CD4-positive, alpha-beta memory T cell (primary cell): Measurements from ENCODE around the gene ABCG8. TPM values are rescaled to one million over a fixed set of nuclear protein-coding genes. Genes with fewer than 3 reads are reported as not detected.

Experiments
- CTCF ChIA-PET: fragments of 350-600 bp; sonication (Branson Sonifier 250); formaldehyde crosslinking; loops from one replicate; lab custom pipeline; 2021; ENCODE audit warnings: inconsistent platforms; ENCODE audit not compliant: partially characterized antibody; lab: Charles Lee
- POLR2A ChIA-PET: fragments of 350-600 bp; sonication (Branson Sonifier 250); formaldehyde crosslinking; loops from one replicate; lab custom pipeline; 2021; ENCODE audit not compliant: partially characterized antibody; lab: Charles Lee
- DNase-seq, 5 donors: peaks; one replicate each; pipeline versions ENCODE4 v3.0.0 to v3.0.0-alpha.2; 2020 to 2022; ENCODE audit warnings: mixed read lengths in 1 of 5
- H3K27ac ChIP-seq: one replicate; pipeline ENCODE4 v1.7.0; 2013; ENCODE audit warnings: low read depth, low read length
- H3K27me3 ChIP-seq: 2 replicates; pipeline ENCODE4 v1.7.0; 2013; ENCODE audit warnings: mild to moderate bottlenecking, low read length, moderate library complexity; ENCODE audit not compliant: insufficient read depth
- H3K36me3 ChIP-seq: 2 replicates; pipeline ENCODE4 v1.7.0; 2013; ENCODE audit warnings: mild to moderate bottlenecking, low read length, moderate library complexity; ENCODE audit not compliant: insufficient read depth
- H3K4me1 ChIP-seq: 2 replicates; pipeline ENCODE4 v1.7.0; 2013; ENCODE audit warnings: mild to moderate bottlenecking, low read length, moderate library complexity; ENCODE audit not compliant: insufficient read depth
- H3K4me3 ChIP-seq, 2 donors: one replicate each; pipeline ENCODE4 v1.7.0; 2013; ENCODE audit warnings: low read length in 2 of 2, mild to moderate bottlenecking in 1 of 2
- H3K9me3 ChIP-seq, 2 donors: one replicate each; pipeline ENCODE4 v1.7.0; 2013; ENCODE audit warnings: low read length in 2 of 2, control low read depth in 1 of 2; ENCODE audit not compliant: control insufficient read depth in 1 of 2
- H3K27ac Mint-ChIP-seq, 7 donors: one replicate each; pipeline ENCODE4 v1.8.0; 2020 to 2021; ENCODE audit warnings: mixed read lengths in 7 of 7, mild to moderate bottlenecking in 6 of 7, inconsistent platforms in 3 of 7, moderate library complexity in 3 of 7
- H3K27me3 Mint-ChIP-seq, 2 donors: one replicate each; pipeline ENCODE4 v1.8.0; 2020 to 2021; ENCODE audit warnings: mixed read lengths in 2 of 2
- H3K36me3 Mint-ChIP-seq, 2 donors: one replicate each; pipeline ENCODE4 v1.8.0; 2020 to 2021; ENCODE audit warnings: mixed read lengths in 2 of 2, inconsistent platforms in 1 of 2, mild to moderate bottlenecking in 1 of 2
- H3K4me1 Mint-ChIP-seq, 4 donors: one replicate each; pipeline ENCODE4 v1.8.0; 2020 to 2021; ENCODE audit warnings: mixed read lengths in 4 of 4, mild to moderate bottlenecking in 1 of 4
- H3K4me3 Mint-ChIP-seq, 8 donors: one replicate each; pipeline ENCODE4 v1.8.0; 2020 to 2021; ENCODE audit warnings: mixed read lengths in 8 of 8, mild to moderate bottlenecking in 7 of 8, moderate library complexity in 6 of 8, inconsistent platforms in 3 of 8
- H3K9me3 Mint-ChIP-seq, 8 donors: one replicate each; pipeline ENCODE4 v1.8.0; 2020 to 2021; ENCODE audit warnings: mixed read lengths in 8 of 8, mild to moderate bottlenecking in 5 of 8, inconsistent platforms in 3 of 8, moderate library complexity in 1 of 8
- intact Hi-C: fragments of 100-400 bp; cut with micrococcal nuclease; formaldehyde crosslinking; loops from one replicate; pipeline ENCODE4 v1.15.1; 2023
- polyA plus RNA-seq, 2 donors: library from polyadenylated mRNA; unstranded; fragments of 300-500 nt; fragmentation: Illumina TruSeq; gene quantifications; one replicate each; pipeline ENCODE4 v1.2.3, GENCODE V29; 2021
- total RNA-seq, 2 experiments: library from RNA; stranded (reverse); gene quantifications; one replicate each; pipeline ENCODE4 v1.2.3, GENCODE V29; 2021

The ABCG8 gene
- total and polyA plus RNA-seq, 4 experiments from 2014 or later, result 0.10 TPM; not detected in 3

GRCh38 chr2:43874776-43875451, 36.1 kb downstream of the ABCG8 start:
- H3K4me1 Mint-ChIP-seq, result peaks cover 3 to 6% (median 4%) of the 10 kb centered on the region in 4 donors

GRCh38 chr2:43877782-43878464, 39.2 kb downstream of the ABCG8 start:
- intact Hi-C loops, result no loop called here
- DNase-seq, result peak in 4 of 5 donors; percentile 24 to 47 (median 42)
- POLR2A ChIA-PET, result no interaction called here
- Histone ChIP-seq H3K9me3 (no peaks in the 10 kb centered on the region), H3K36me3 (no peaks in the 10 kb centered on the region), H3K4me1 (no peaks in the 10 kb centered on the region), H3K4me3 (no peak overlapping the region), H3K27me3 (no peaks in the 10 kb centered on the region), H3K27ac (no peak overlapping the region)
- H3K27ac Mint-ChIP-seq, result peak overlapping the region in 1 of 7 donors; percentile 74
- CTCF ChIA-PET, result interaction anchor here (0.7 to 1.5 kb wide), 5 partner anchors 13 to 1079 kb away, joined by 3 to 8 read pairs (median 3); partner anchors contain the start of gene DYNC2LI1
- peaks cover 4 to 29% of the 10 kb centered on the region in 2 donors for H3K27me3 Mint-ChIP-seq
- no peaks in the 10 kb centered on the region for H3K36me3 Mint-ChIP-seq
- H3K9me3 Mint-ChIP-seq, result peaks cover 0 to 2% (median 0%) of the 10 kb centered on the region in 8 donors
- peaks cover 3 to 6% (median 4%) of the 10 kb centered on the region in 4 donors for H3K4me1 Mint-ChIP-seq
- H3K4me3 Mint-ChIP-seq, result peak overlapping the region in 4 of 8 donors; percentile 15 to 60 (median 40)

More at GRCh38 chr2:43874776-43875451, 36.1 kb downstream of the ABCG8 start:
- CTCF ChIA-PET, result no interaction called here
- DNase-seq, result no peak
- Histone ChIP-seq H3K27ac (no peak overlapping the region), H3K4me1 (no peaks in the 10 kb centered on the region), H3K36me3 (no peaks in the 10 kb centered on the region), H3K9me3 (no peaks in the 10 kb centered on the region), H3K27me3 (no peaks in the 10 kb centered on the region), H3K4me3 (no peak overlapping the region)
- intact Hi-C loops, result no loop called here
- H3K27ac Mint-ChIP-seq, result no peak overlapping the region
- POLR2A ChIA-PET, result no interaction called here
- H3K27me3 Mint-ChIP-seq, result peaks cover 6 to 34% of the 10 kb centered on the region in 2 donors
- no peak overlapping the region for H3K4me3 Mint-ChIP-seq
- H3K36me3 Mint-ChIP-seq, result no peaks in the 10 kb centered on the region
- no peaks in the 10 kb centered on the region for H3K9me3 Mint-ChIP-seq

- no peaks in the 10 kb centered on the region for H3K9me3 ChIP-seq
- H3K9me3 Mint-ChIP-seq, result peaks cover 0 to 2% (median 0%) of the 10 kb centered on the region in 8 donors
- ChIA-PET POLR2A (no interaction called here), CTCF (interaction anchor here (0.7 kb wide), 1 partner anchor 205 kb away, joined by 3 read pairs; no protein-coding TSS in a partner anchor)
- H3K27ac Mint-ChIP-seq, result no peak overlapping the region
- H3K36me3 Mint-ChIP-seq, result no peaks in the 10 kb centered on the region
- no peak overlapping the region for H3K27ac ChIP-seq
- H3K27me3 ChIP-seq, result no peaks in the 10 kb centered on the region
- H3K4me1 ChIP-seq, result no peaks in the 10 kb centered on the region
- H3K27me3 Mint-ChIP-seq, result peaks cover 2 to 23% of the 10 kb centered on the region in 2 donors
- no peak overlapping the region for H3K4me3 Mint-ChIP-seq
- H3K4me3 ChIP-seq, result no peak overlapping the region
- no peak for DNase-seq
- no peaks in the 10 kb centered on the region for H3K36me3 ChIP-seq
- H3K4me1 Mint-ChIP-seq, result peaks cover 3 to 6% (median 4%) of the 10 kb centered on the region in 4 donors
- intact Hi-C loops, result no loop called here
These were observed 40.5 kb downstream of the ABCG8 start for GRCh38 chr2:43879261-43879660.

GRCh38 chr2:43880471-43880870, 41.7 kb downstream of the ABCG8 start:
- peaks cover 3 to 6% (median 4%) of the 10 kb centered on the region in 4 donors for H3K4me1 Mint-ChIP-seq

GRCh38 chr2:43880952-43881351, 42.2 kb downstream of the ABCG8 start:
- Mint-ChIP-seq H3K27ac (no peak overlapping the region), H3K4me3 (no peak overlapping the region), H3K4me1 (peaks cover 3 to 6% (median 4%) of the 10 kb centered on the region in 4 donors), H3K9me3 (peaks cover 0 to 2% (median 0%) of the 10 kb centered on the region in 8 donors), H3K27me3 (peaks cover 2 to 12% of the 10 kb centered on the region in 2 donors), H3K36me3 (peaks cover 0 to 3% of the 10 kb centered on the region in 2 donors)
- no peak for DNase-seq
- Histone ChIP-seq H3K36me3 (no peaks in the 10 kb centered on the region), H3K27me3 (no peaks in the 10 kb centered on the region), H3K9me3 (no peaks in the 10 kb centered on the region), H3K4me1 (no peaks in the 10 kb centered on the region), H3K27ac (no peak overlapping the region), H3K4me3 (no peak overlapping the region)
- CTCF ChIA-PET, result interaction anchor here (0.6 kb wide), 1 partner anchor 8 kb away, joined by 3 read pairs; no protein-coding TSS in a partner anchor
- intact Hi-C loops, result no loop called here
- POLR2A ChIA-PET, result no interaction called here

More at GRCh38 chr2:43880471-43880870, 41.7 kb downstream of the ABCG8 start:
- no peaks in the 10 kb centered on the region for H3K4me1 ChIP-seq
- no peaks in the 10 kb centered on the region for H3K36me3 ChIP-seq
- intact Hi-C loops, result no loop called here
- H3K4me3 ChIP-seq, result no peak overlapping the region
- H3K27ac ChIP-seq, result no peak overlapping the region
- Mint-ChIP-seq H3K4me3 (no peak overlapping the region), H3K27me3 (peaks cover 2 to 17% of the 10 kb centered on the region in 2 donors), H3K9me3 (peaks cover 0 to 2% (median 0%) of the 10 kb centered on the region in 8 donors), H3K27ac (no peak overlapping the region), H3K36me3 (peaks cover 0 to 3% of the 10 kb centered on the region in 2 donors)
- ChIA-PET POLR2A (no interaction called here), CTCF (no interaction called here)
- H3K9me3 ChIP-seq, result no peaks in the 10 kb centered on the region
- DNase-seq, result no peak
- H3K27me3 ChIP-seq, result no peaks in the 10 kb centered on the region

GRCh38 chr2:43882312-43882711, 43.5 kb downstream of the ABCG8 start:
- H3K27ac Mint-ChIP-seq, result peak overlapping the region in 1 of 7 donors; percentile 55
- H3K9me3 Mint-ChIP-seq, result peaks cover 0 to 2% (median 0%) of the 10 kb centered on the region in 8 donors
- H3K4me3 Mint-ChIP-seq, result no peak overlapping the region
- peaks cover 3 to 6% (median 4%) of the 10 kb centered on the region in 4 donors for H3K4me1 Mint-ChIP-seq
- H3K4me3 ChIP-seq, result no peak overlapping the region
- ChIA-PET CTCF (no interaction called here), POLR2A (interaction anchor here (0.6 kb wide), 1 partner anchor 20 kb away, joined by 3 read pairs; no protein-coding TSS in a partner anchor)
- H3K36me3 ChIP-seq, result peaks cover 2% of the 10 kb centered on the region
- intact Hi-C loops, result no loop called here
- no peaks in the 10 kb centered on the region for H3K9me3 ChIP-seq
- DNase-seq, result no peak
- H3K27me3 ChIP-seq, result no peaks in the 10 kb centered on the region
- H3K27ac ChIP-seq, result no peak overlapping the region
- H3K36me3 Mint-ChIP-seq, result peaks cover 6 to 8% of the 10 kb centered on the region in 2 donors
- no peaks in the 10 kb centered on the region for H3K4me1 ChIP-seq
- peaks cover 0 to 4% of the 10 kb centered on the region in 2 donors for H3K27me3 Mint-ChIP-seq

GRCh38 chr2:43884689-43885088, 45.9 kb downstream of the ABCG8 start:
- intact Hi-C loops, result no loop called here
- Mint-ChIP-seq H3K36me3 (peaks cover 26 to 30% of the 10 kb centered on the region in 2 donors), H3K27ac (no peak overlapping the region), H3K9me3 (peaks cover 0 to 2% (median 0%) of the 10 kb centered on the region in 8 donors), H3K27me3 (no peaks in the 10 kb centered on the region), H3K4me1 (no peaks in the 10 kb centered on the region), H3K4me3 (no peak overlapping the region)
- CTCF ChIA-PET, result no interaction called here
- Histone ChIP-seq H3K27ac (no peak overlapping the region), H3K4me1 (no peaks in the 10 kb centered on the region), H3K36me3 (peaks cover 18% of the 10 kb centered on the region), H3K4me3 (no peak overlapping the region), H3K9me3 (no peaks in the 10 kb centered on the region), H3K27me3 (no peaks in the 10 kb centered on the region)
- no peak for DNase-seq
- POLR2A ChIA-PET, result no interaction called here
